ENCODE data around the gene PACSIN2. TPM values are rescaled to one million over a fixed set of nuclear protein-coding genes. Genes with fewer than 3 reads are reported as not detected.
"Not testable (repeated sequence)": the region's sequence is repeated elsewhere in the genome, so short reads cannot be mapped to it uniquely, and the experiment has no call there.

The PACSIN2 gene
- total RNA-seq, 1 experiment from 2014 or later = 70.5 TPM

GRCh38 chr22:42955848-42956247, 59.1 kb downstream of the PACSIN2 start (continued):
- TF ChIP-seq MAX (CRISPR knock-in tag; IDR thresholded peaks at IDR 0.05) (no peak), SMAD4 (CRISPR knock-in tag; IDR thresholded peaks at IDR 0.05) (no peak), SOX15 (CRISPR knock-in tag; IDR thresholded peaks at IDR 0.05) (no peak), NR2C2 (CRISPR knock-in tag; IDR thresholded peaks at IDR 0.05) (no peak), E2F5 (CRISPR knock-in tag; IDR thresholded peaks at IDR 0.05) (no peak), ZNF532 (CRISPR knock-in tag; IDR thresholded peaks at IDR 0.05; ENCODE audit: borderline replicate concordance) (no peak)

- POLR2A ChIA-PET = no interaction called here
- DNase-seq (ENCODE audit: low spot score) (no peak), ATAC-seq (no peak)
- H3K27me3 Mint-ChIP-seq (ENCODE audit: low read depth) = no peaks in the 10 kb centered on the region
- CTCF ChIA-PET = interaction anchor here (1.6 kb wide), 1 partner anchor 88 kb away, joined by 5 read pairs; no protein-coding TSS in a partner anchor
- H3K4me1 Mint-ChIP-seq = peaks cover 69% of the 10 kb centered on the region
- H3K4me3 Mint-ChIP-seq = no peak overlapping the region
- no peak overlapping the region for H3K27ac Mint-ChIP-seq
- TF ChIP-seq JUN (CRISPR knock-in tag; IDR thresholded peaks at IDR 0.05) = no peak
- no peak for TF ChIP-seq NR2C2 (CRISPR knock-in tag; IDR thresholded peaks at IDR 0.05)
- TF ChIP-seq ATF3 (CRISPR knock-in tag; conservative IDR thresholded peaks at IDR 0.05) = no peak
- TF ChIP-seq ESRRA (CRISPR knock-in tag; IDR thresholded peaks at IDR 0.05; ENCODE audit: borderline replicate concordance) = no peak
- peaks cover 11% of the 10 kb centered on the region for H3K36me3 Mint-ChIP-seq
- H3K9me3 Mint-ChIP-seq = peaks cover 12% of the 10 kb centered on the region
Measured at GRCh38 chr22:42955087-42955635, 59.8 kb downstream of the PACSIN2 start.

- H3K36me3 Mint-ChIP-seq = peaks cover 11% of the 10 kb centered on the region
- H3K27ac Mint-ChIP-seq = peak overlapping the region; percentile 92
- DNase-seq (ENCODE audit: low spot score); H3K27me3 Mint-ChIP-seq (ENCODE audit: low read depth); POLR2A ChIA-PET; ATAC-seq; H3K4me3 Mint-ChIP-seq: not testable (repeated sequence)
- H3K4me1 Mint-ChIP-seq = peaks cover 59% of the 10 kb centered on the region
- peaks cover 12% of the 10 kb centered on the region for H3K9me3 Mint-ChIP-seq
- CTCF ChIA-PET = interaction anchor here (0.7 kb wide), 1 partner anchor 97 kb away, joined by 3 read pairs; no protein-coding TSS in a partner anchor
Measured at GRCh38 chr22:42953751-42954150, 61.2 kb downstream of the PACSIN2 start.

- POLR2A ChIA-PET = no interaction called here
- Mint-ChIP-seq H3K27me3 (ENCODE audit: low read depth) (no peaks in the 10 kb centered on the region), H3K36me3 (peaks cover 8% of the 10 kb centered on the region), H3K4me1 (peaks cover 61% of the 10 kb centered on the region), H3K9me3 (peaks cover 8% of the 10 kb centered on the region), H3K4me3 (no peak overlapping the region), H3K27ac (peak overlapping the region; percentile 75)
- no peak; the same call in 1 of the 2 replicates for ATAC-seq
- DNase-seq (ENCODE audit: low spot score) = no peak
- CTCF ChIA-PET = interaction anchor here (1.3 kb wide), 1 partner anchor 49 kb away, joined by 5 read pairs; no protein-coding TSS in a partner anchor
- no peak for TF ChIP-seq FOXP1 (CRISPR knock-in tag; IDR thresholded peaks at IDR 0.05; ENCODE audit: borderline replicate concordance)
- no peak for TF ChIP-seq MXD4 (CRISPR knock-in tag; IDR thresholded peaks at IDR 0.05; ENCODE audit: borderline replicate concordance)
- TF ChIP-seq NFE2L1 (CRISPR knock-in tag; IDR thresholded peaks at IDR 0.05) = no peak
- no peak for TF ChIP-seq CBFB (CRISPR knock-in tag; IDR thresholded peaks at IDR 0.05; ENCODE audit: low read depth)
- no peak for TF ChIP-seq GRHL2 (CRISPR knock-in tag; IDR thresholded peaks at IDR 0.05; ENCODE audit: insufficient replicate concordance, severe bottlenecking)
- TF ChIP-seq HMGA2 (CRISPR knock-in tag; IDR thresholded peaks at IDR 0.05) = no peak
- no peak for TF ChIP-seq ARID4B (CRISPR knock-in tag; IDR thresholded peaks at IDR 0.05; ENCODE audit: borderline replicate concordance)
- no peak for TF ChIP-seq ELF4 (CRISPR knock-in tag; IDR thresholded peaks at IDR 0.05; ENCODE audit: low read depth)
- TF ChIP-seq TEAD4 (CRISPR knock-in tag; IDR thresholded peaks at IDR 0.05) = no peak
- no peak for TF ChIP-seq TEAD1 (CRISPR knock-in tag; IDR thresholded peaks at IDR 0.05)
Measured at GRCh38 chr22:42951093-42951710, 63.7 kb downstream of the PACSIN2 start.
